HG02938 (cell line): ENCODE data around the gene KCNRG.
"Not testable (repeated sequence)": the region's sequence is repeated elsewhere in the genome, so short reads cannot be mapped to it uniquely, and the experiment has no call there.

ENCODE experiments used
- ATAC-seq: cut with Tn5 transposase; IDR thresholded peaks from one replicate; pipeline ENCODE4 v1.9.1; 2021; ENCODE audit warnings: mild to moderate bottlenecking, moderate library complexity; ENCODE audit not compliant: unreplicated experiment

The KCNRG gene

DNA sequence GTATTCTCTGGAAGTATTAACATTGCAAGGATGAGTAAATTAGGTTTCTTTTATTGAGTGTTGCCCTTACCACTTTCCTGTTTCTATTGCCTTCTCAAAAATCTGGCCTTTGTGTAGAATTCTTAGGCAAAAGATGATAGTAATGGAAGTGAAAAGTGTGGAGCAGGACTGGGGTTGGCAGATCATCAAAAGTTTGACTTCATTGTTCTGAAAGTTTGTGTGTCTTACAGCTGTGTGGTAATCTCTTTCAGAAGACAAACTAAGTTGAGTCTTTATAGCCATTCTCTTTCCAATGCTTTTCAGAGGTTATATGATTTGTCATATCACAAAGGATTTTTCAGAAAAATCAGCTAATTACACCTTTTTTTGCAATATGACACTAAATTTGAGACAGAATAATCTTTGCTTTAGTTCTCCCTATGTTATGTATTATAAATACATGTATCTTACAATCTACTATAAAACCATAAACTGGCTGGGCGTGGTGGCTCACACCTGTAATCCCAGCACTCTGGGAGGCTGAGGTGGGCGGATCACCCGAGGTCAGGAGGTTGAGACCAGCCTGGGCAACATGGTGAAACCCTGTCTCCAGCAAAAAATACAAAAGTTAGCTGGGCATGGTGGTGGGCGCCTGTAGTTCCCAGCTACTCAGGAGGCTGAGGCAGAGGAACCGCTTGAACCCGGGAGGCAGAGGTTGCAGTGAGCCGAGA is 8.7 kb upstream of the KCNRG start:
- ATAC-seq: no peak

DNA sequence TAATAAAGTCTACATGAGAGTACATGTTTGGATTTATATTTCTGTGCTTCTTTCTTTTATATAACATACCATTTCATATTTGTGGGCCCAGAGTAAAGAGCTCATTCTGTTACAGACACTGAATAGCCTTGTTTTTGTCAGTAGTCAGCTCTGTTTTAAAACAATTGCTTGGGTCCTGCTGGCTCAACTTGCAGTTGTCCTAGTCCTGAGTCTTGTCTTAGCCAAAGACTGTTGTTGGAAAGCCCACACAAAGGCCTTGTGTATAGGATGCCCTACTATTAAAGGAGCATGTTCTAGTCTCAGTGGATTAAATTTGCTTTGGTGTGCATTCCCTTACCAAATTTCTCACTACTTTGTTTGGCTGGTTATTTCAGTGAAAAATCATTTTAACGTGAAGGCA is 3.8 kb upstream of the KCNRG start:
- no peak for ATAC-seq

DNA sequence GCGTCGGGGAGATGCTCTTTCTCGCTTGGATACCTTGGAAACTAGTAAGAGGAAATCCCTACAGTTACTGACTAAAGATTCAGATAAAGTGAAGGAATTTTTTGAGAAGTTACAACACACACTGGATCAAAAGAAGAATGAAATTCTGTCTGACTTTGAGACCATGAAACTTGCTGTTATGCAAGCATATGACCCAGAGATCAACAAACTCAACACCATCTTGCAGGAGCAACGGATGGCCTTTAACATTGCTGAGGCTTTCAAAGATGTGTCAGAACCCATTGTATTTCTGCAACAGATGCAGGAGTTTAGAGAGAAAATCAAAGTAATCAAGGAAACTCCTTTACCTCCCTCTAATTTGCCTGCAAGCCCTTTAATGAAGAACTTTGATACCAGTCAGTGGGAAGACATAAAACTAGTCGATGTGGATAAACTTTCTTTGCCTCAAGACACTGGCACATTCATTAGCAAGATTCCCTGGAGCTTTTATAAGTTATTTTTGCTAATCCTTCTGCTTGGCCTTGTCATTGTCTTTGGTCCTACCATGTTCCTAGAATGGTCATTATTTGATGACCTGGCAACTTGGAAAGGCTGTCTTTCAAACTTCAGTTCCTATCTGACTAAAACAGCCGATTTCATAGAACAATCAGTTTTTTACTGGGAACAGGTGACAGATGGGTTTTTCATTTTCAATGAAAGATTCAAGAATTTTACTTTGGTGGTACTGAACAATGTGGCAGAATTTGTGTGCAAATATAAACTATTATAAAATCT is 2.7 kb upstream of the KCNRG start:
- no peak for ATAC-seq

DNA sequence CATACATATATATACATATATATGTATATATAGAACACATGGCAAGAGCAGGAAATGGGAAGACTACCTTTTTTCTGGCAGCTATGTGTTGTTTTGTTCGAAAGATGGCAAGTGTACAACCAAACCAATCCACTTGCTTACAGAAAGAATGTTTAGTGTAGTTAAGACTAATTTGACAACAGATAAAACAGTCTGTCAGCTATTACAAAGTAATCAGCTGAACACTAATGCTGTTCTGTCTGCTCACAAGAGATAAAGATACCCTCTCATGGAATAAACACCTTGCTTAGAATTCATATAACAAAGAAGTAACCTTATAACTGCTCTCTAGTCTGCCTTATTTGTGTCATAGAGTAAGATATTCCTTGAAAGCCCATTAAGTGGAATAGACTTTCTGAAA is 858 bp upstream of the KCNRG start:
- ATAC-seq: no peak

DNA sequence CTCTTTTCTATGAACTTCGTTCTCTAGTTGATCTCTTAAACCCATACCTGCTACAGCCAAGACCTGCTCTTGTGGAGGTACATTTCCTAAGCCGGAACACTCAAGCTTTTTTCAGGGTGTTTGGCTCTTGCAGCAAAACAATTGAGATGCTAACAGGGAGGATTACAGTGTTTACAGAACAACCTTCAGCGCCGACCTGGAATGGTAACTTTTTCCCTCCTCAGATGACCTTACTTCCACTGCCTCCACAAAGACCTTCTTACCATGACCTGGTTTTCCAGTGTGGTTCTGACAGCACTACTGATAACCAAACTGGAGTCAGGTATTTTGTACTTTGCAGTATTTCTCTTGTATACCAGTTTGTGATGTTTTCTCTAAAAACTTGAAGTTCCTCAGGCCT is 506 bp downstream of the KCNRG start:
- no peak for ATAC-seq

DNA sequence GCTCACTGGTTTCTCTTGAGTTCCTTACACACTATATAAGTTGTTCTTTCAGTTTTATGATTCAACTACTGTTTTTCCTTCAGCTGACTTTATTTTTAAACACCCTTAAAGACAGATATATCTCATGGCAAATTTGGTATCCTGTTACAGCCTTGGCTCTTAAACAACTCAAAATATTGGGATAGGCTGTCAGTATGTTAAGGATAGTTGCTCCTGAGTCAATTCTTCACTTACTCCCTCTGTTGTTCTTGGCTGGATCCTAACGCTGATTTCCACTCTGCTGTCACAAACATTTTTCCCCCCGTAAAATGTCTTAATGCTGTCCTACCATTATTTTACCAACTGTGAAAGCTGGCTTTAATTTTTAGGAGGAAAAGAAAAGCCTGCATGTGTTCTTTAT is 1.2 kb downstream of the KCNRG start:
- no peak for ATAC-seq

DNA sequence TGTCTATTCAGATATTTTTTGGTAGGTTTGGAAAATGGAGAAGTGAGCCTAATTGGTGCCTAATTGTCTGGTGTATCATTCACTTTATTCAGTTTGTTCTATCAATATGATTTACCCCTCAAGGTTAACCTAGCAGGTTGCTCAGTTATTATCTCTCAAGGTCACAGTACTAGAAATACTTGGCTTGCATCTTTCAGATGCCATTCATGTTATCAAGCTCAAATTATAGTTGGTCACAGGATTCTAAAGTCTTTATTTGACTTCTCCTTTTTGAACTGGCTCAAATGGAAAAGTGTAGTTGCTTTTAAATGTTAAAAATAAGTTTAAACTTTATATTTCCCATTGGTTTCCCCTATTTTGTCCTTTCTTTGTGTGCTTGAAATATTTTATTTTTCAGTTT is 2.6 kb downstream of the KCNRG start:
- ATAC-seq: no peak

DNA sequence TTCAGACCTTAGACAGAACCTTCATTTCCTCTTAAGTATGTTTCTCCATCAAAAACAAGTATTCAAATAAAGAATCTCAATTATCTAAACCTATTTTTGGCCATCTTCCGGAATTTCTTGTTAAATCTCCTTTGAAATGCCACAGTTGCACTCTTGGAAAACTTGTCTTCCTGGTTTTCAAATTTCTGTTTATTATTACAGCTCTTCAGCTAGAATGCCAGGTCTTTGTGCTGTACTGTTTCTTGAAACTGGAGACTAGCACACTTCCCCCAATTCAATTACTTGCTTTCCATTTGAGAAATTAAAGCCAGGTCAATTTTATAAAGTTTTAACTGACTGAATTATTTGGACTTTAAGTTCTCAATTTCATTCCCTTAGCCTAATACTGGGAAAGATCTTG is 10.2 kb downstream of the KCNRG start:
- no peak for ATAC-seq

DNA sequence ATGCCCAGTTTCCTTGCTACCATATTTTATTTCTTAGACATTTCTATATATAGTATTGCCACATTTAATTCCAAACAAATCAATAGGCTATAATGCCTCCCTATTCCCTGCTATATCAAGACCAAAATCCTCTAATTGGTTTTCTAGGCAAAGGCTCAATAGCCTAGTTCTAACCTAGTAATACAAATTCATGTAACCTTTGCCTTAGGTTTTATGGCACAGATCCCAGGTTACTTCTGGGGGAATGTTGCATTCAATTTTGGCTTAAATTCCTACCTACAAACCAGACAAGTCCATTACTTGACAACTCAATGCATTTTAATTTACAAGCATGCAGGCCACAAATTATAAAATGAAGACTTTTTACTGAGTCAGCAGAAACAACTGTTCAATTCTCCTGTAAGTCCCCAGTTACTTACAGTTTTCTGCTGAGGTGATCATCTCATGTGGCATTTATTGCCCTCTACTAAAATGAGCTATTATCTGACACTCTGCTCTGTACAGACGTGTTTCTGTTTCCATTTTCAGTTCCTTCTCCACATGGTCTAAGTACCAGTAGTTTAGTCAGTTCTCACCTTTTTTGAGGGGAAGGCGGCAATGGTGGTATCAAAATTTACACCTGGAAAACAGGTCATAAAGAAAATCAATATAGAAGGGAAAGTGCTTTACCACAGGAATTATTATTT is 11.7 kb downstream of the KCNRG start:
- peak; percentile 100 for ATAC-seq

DNA sequence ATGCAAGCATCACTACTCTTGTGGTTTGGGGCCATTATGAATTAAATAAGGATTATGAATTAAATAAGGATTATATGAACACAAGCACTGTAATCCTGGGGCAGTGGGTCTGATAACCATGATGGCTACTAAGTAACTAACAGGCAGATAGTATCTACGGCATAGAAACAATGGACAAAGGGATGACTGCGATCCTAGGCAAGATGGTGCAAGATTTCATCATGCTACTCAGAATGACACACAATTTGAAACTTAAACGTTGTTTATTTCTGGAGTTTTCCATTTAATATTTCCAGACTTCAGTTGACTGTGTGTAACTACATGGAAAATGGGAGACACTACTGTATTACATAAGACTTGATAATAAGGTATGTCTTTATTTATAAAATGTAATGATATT is 15.1 kb downstream of the KCNRG start:
- ATAC-seq: no peak

DNA sequence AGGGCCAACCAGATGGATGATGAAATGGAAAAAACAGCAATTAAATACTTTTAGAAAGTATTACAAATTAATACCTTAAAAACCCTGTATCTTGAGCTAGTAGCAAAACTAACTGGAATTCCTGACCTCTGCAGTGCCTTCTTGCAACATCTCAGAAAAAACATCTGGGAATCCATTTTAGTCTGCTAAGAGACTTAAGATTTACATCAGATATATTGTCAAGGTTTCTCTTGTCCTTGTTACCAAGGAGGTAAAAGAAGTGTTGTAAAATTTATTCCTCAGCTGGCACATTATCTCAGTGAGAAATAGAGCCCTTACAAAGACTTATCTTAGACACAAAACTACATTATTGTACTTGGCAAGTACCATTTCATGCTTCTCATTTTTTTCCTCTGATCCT is 18.5 kb downstream of the KCNRG start:
- no peak for ATAC-seq

DNA sequence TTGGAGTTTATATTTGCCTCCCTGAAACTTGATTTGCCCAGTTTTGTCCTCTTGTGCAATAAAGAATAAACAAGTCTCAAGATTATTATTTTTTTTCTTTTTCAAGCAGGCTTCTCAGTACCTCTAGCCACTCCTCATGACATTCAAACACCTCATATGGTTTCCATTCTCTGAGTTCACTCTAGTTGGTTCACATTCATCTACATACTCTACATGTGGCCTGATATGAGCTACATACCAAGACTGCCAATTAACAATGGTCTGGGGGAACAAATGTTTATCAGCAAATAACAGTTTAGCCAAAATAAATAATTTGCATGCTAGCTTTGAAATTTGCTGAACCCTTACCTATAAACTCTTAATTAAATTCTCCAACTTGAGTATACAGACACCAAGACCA is 22.5 kb downstream of the KCNRG start:
- no peak for ATAC-seq

DNA sequence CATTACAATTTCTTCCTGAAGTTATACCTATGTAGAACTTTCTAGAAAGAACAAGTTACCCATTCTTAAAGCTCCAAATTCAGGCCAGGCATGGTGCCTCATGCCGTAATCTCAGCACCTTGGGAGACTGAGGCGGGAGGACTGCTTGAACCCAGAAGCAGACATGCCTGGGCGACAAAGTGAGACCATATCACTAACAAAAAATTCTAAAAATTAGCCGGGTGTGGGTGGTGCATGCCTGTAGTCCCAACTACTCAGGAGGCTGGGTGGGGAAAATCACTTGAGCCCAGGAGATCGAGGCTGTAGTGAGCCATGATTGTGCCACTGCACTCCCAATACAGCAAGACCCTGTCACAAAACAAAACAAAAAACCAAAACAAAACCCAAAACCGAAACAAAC is 23.0 kb downstream of the KCNRG start:
- ATAC-seq: no peak

DNA sequence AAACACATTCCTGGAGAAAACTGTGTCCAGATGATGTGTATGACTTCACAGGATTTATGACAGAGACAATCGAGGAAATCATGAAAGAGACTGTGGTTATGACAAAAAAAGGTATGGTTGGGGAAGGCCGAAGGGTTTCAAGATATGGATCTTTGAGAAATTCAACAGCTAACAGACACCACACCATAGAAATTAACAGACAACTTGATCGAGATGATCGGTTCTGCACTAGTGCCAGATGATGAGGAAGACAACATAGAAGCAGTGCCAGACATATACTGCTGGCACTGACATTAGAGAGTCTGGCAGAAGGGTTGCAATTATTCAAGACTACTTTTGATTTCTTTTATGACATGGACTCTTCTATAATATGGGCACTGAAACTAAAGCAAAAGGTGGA is 37.2 kb downstream of the KCNRG start:
- ATAC-seq: no peak

DNA sequence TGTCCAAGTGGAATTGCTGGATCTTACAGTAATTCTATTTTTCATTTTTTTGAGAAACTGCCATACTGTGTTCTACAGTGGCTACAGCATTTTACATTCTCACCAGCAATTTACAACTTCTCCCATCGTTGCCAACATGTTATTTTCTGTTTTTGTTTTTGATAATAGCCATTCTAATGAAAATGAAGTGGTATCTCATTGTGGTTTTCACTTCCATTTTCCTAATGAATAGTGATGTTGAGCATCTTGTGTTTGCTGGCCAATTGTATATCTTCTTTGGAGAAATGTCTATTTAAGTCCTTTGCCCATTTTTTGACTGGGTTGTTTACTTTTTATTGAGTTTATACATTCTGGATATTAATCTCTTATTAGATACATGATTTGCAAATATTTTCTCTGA is 38.6 kb downstream of the KCNRG start:
- no peak for ATAC-seq

DNA sequence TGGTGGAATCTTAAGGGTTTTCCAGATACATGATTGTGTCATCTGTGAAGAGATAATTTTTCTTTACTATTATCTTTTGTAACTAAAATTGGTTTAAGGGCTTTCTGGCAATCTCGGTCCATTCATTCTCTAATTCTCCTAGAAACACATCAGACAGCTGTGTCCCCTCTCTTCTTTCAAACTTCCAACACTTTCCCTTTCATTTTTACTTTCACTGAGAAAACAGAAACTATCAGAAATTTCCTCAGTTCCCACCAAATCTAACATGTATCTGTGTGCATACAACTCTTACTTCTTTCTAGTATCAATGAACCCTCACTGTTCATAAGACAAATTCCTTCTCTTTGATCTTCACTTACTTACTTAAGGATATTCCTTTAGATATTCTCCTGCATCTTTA is 40.2 kb downstream of the KCNRG start:
- no peak for ATAC-seq

DNA sequence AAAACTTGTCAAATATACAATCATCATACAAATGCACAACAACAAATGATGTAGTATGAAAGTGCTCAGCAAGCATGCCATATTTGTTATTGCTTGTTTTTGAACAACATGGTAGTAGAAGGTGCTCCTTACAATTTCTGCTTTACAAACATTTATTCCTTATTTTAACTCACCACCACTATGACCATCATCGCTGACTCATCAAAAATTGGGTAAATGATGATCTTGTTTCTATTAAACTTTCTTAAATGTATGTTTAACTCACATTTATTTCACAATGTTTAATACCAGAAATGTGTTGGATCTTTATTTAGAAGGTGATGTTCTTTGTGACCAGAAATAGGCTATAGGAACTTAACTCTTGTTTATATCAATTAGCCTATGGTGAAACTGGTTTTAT is 45.5 kb downstream of the KCNRG start:
- ATAC-seq: no peak

DNA sequence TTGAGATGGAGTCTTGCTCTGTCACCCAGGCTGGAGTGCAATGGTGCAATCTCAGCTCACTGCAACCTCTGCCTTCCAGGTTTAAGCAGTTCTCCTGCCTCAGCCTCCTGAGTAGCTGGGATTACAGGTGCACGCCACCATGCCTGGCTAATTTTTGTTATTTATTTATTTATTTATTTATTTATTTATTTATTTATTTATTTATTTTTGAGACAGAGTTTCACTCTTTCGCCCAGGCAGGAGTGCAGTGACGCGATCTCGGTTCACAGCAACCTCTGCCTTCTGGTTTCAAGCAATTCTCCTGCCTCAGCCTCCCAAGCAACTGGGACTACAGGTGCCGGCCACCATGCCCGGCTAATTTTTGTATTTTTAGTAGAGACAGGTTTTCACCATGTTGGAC is 47.1 kb downstream of the KCNRG start:
- not testable (repeated sequence) for ATAC-seq

DNA sequence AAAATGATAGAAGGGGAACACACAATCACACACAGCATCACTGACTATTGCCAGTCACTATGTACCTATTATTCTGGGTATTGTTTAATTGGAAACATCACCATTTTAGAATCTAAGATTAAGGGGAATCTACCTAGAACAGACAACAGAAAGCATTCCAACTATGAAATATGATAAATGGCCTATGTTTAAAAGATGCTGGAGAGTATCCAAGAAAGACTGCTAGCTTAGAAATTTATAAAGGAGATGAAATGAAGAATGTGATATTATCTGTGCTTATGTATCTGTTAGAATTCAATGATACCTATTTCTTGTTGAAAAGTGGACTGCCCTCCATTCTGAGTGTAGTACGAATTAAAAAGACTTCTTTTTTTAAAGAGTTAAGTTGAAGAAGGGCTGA is 50.5 kb downstream of the KCNRG start:
- ATAC-seq: no peak

DNA sequence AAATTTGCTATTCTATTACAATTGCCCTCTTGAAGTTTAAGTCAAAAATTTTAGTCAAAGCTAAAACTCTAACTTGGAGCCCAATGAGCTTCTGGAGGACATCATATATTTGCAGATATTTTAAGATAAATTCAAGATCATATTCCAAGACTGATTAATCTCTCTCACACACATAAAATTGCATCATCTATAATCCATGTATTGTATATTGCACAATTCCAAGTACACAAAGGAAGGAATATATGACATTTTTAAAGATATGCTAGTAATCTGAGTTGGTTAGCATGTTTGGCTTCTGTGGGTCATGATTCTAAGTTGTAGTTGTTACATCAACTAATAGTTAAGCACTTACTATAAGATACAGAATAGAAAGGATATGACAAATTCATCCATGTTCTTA is 53.3 kb downstream of the KCNRG start:
- no peak for ATAC-seq

DNA sequence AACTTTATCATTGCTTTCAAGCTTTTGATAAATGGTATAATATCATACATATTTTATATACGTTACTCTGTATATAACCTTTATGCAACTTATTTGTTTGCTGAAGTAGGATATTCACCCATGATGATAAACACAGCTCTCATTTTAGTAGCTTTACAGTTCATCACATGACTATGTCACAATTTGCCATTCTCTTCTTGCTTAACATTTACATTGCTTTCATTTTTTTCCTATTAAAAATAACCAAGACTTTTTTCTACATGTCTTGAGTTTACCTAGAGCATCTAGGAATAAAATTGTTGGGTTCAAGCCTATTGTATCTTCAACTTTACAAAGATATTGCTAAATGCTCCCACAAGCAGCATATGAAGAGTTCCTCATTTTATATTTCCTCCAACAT is 54.0 kb downstream of the KCNRG start:
- no peak for ATAC-seq

DNA sequence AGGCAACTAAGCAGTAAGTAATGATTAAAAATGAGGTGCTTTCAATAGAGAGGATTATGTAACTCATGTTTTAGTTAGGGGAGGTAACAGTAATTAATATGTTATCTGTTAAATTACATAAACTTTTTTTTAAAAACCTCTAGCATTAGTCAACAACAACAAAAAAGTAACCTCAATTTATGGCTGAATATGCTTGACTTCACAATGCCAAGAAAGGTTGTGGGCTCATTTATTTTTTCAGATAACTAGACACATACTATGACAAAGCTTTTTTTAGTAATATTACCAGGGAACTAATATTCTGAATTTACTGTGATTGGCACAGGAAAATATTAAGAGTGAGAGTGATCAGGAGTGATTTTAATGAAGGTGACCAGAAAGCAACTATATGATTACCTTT is 54.9 kb downstream of the KCNRG start:
- ATAC-seq: no peak
